ENCODE data around the gene TTC23.

Gene TTC23

DNA sequence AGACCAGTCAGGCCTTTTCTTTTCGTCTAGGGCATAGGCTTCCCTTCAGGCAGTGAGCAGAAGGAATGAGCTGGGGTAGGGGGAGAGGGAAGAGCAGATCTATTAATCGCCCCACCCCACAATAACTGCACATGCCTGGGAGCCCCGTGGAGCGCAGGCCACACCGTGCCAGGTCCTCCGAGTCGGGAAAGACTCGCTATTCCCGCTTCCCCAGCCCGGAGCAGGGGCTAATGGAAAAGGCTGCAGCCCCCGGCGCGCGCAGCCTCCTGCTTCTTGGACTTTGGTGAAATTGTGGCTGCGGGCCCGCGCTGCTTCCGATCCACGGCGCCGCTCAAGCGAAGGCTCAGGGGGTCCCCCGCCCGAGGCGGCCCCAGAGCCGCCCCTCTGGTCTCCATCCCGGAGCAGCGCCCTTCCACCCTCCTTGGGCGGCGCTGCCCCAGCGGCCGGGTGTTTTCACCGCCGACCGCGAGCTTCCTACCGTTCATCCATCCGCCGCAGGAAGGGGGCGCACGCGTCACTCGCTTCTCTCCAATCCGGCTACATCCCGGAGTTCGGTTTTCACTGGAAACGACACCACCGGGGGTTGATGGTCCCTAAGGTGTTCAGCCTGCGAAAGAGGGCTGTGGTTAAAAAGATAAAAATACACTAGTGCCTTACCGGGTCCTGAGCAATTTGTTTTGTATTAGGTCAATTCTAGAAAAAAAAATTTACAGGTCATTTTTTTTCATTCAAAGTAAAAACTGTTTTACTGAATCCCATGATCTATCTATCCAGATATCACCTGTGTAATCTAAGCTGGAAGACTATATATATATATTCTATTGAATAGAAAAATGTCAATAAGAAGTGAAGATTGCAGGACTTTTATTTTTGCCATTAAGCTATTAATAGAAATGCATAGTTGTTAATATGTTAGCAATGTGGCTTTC lies 148.9 kb downstream of the TTC23 start:
- peak; percentile 84 for DNase-seq

DNA sequence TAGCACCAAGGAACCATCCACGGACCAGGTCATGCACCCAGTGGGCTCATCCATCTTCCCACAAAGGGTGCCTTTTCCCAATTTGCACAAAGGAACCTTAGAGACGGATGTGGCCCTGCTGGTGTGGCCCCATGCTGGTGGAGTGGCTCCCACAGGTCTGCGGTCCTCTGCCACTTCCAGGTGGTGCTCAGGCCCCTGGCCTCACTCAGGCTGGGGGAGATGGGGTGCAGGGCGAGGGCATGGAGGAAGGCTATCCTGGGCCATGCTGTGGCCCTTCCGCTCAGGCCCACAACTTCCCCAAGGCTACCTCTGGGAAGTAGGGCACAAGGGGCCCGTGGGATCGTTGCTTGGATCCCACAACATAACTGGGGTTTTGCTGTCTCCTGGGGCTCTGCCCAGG lies 149.7 kb downstream of the TTC23 start:
- no peak for DNase-seq

DNA sequence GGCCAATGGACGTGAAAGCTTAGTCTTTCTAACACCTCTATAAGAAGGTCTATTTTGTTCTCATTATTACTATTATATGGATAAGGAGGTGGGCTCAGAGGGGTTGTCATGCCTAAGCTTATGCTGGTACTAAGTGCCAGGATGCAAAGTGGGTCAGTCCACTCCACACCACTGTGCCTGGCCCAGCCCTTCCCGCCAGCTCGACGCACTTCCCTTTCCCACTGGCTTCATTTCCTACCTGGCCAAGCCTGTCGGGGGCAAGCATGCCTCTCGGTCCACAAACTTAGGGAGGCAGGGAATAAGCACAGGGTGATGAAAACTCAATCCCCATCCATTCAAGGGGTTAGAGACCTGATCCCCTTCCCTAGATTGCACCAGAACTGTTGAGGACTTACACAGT lies 150.4 kb downstream of the TTC23 start:
- no peak for DNase-seq

DNA sequence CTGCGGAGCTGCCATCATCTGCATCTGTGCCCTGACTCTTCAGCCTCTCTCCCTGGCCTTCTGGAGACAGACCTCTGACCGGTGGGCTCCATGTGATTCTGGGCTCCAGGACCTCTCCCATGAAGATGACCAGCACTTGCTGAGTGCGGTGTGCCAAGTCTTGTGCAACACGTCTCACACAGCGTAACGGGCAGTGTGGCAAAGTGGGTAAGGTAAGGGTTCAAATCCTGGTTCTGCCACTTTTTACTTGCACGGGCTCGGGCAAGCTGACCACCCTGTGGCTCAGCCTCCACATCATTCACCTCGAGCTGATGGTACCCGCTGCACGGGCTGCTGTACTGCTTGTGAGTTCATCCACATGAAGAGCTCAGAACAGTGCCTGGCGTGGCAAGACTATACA lies 151.0 kb downstream of the TTC23 start:
- DNase-seq, result no peak

DNA sequence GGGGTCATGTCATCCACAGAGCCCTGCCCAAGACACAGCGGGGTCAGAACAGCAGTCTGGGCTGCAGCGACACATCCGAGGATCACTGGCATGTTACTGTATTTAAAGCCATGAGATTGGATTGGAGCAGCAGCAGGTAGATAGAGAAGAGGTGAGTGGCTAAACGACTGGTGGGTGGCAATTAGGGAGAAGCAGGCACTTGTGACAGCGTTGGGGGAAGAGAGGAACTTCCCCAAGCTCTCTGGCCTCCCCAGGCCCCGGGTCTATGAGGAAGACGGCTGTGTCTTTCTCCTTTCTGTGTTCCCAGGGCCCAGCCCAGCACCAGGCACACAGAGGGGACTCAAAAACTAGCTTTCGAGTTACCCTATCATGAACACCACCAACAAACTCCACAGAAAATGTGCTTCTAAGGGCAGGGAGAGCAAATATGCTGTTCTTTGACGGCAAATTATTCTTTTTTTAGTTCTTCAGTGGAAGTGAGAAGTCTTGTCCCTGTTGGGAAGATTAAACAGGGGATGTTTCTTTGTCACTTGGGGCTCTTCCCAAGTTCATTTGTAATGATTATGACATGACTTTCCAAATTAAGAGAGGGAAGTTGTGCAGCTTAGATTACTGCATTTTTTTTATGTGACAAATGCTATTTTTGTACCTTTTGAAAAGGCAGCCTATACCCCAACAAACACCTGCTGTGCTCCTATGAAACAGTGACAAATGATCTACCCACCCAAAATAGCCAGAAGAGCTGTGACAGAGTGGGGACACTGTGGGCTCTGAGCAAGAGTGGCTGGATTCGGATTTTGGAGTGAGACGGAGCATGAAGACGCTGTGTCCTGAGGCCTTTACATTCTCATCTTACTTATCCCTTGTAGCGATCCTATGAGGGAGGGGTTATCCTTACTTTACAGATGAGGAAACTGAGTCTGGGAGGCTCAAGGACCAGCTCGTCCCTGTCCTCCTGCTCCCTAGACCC lies 151.7 kb downstream of the TTC23 start:
- DNase-seq, result no peak

DNA sequence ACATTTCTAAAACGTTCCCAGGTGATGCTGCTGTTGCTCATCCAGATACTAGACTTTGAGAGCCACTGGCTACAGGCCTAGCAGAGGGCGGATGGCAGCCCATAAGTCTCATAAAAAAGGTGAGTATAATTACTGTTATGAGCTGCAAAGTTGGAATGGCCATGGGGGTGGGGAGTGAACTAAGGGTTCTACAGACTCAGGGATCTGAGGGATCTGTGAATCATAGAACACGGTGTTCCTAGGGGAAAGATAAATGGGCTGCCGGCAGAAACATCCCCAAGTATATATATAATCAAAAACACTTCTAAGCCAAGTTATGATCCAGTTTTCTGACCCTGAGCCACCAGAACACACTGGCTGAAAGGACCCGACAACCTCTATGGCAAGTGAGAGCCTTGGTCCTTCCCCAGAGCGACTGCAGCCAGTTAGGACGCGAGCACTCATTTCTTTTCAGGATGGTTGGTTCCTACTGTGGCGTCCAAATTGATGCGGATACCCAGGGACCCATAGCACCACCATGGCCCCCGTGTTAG lies 152.4 kb downstream of the TTC23 start:
- DNase-seq, result no peak

DNA sequence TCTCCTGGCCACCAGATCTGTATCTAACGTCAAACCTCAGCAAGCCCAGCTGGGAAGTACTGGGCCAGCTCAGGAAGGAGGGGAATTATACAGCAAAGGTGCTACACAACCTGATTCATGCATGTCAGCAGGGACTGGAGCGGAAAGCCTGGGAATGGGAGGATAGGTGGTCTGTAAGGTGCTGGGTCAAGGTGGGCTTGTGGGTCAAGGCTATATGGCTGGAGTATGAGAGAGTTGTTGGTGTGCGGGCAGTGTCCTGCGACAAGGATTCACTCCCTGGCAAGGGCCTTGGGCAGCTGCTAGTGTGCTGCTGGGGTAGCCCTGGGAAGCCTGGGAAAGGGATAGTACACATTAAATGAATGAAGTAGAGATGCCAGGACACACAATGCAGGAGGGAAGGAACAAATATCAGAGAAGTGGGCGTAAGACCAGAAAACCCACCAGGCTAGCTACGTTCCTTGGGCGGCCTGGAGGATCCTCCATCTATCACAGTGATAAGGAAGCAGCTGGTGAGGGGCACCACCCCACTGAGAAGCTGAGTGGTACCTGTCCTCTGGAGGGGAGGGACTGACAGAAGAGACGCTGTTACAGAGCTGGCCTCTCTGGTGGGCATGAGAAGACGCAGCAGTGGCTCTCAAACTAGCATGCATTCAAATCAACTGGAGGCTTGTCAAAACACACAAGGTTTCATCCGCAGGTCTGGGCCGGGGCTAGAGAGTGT lies 153.0 kb downstream of the TTC23 start:
- DNase-seq, result no peak

DNA sequence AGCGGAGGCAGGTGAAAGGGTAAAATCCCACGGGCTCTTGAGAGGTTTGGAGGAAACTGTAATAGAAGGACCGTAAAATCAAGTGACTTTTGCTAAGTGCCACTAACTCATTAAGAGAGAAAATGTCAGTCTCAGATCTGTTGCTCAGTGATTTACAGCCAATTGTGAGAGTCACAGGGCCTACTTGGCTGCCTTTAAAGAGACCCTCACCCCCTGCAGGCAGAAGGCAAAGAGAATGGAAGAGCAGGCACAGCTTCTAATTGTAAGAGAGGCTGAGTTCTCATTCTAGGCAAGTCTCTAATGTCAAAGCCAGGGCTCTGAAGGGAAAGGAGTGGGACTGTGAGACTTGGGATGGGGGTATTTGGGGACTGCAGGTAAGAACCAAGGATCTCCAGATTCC lies 153.8 kb downstream of the TTC23 start:
- DNase-seq, result peak; percentile 25

DNA sequence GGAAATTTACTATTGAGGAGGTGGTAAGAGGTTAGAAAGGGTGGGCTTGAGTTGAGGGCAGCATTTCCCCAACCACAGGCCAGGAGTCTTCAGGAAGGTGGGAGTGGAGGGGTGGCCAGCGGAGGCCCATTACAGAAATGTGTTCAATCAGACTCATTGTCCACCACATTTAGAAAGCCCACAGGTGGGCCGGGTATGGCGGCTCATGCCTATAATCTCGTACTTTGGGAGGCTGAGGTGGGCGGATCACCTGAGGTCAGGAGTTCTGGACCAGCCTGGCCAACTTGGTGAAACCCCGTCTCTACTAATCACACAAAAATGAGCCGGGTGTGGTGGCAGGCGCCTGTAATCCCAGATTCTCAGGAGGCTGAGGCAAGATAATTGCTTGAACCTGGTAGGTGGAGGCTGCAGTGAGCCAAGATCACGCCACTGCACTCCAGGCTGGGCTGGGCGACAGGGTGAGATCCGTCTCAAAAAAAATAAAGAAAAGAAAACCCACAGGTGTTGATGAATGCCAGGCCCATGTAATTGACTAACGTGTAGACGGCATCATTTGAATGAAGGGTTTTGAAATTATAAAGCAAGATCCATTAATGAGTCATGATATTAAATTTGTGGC lies 156.7 kb downstream of the TTC23 start:
- DNase-seq, result no peak

DNA sequence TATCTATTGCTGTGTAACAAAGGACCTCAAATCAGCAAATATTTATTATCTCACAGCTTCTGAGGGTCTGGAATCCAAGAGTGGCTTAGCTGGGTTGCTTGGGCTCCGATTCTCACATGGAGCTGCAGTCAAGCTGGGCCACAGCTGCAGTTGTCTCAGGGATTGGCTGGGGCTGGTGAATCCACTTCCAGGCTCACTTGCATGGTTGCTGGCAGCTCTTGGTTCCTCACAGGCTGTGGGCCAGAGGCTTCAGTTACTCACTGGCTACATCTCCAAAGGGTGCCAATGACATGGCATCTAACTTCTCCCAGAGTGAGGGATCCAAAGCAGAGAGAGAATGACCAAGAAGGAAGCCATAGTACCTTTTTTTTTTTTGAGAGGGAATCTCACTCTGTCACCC lies 158.4 kb downstream of the TTC23 start:
- DNase-seq, result no peak

DNA sequence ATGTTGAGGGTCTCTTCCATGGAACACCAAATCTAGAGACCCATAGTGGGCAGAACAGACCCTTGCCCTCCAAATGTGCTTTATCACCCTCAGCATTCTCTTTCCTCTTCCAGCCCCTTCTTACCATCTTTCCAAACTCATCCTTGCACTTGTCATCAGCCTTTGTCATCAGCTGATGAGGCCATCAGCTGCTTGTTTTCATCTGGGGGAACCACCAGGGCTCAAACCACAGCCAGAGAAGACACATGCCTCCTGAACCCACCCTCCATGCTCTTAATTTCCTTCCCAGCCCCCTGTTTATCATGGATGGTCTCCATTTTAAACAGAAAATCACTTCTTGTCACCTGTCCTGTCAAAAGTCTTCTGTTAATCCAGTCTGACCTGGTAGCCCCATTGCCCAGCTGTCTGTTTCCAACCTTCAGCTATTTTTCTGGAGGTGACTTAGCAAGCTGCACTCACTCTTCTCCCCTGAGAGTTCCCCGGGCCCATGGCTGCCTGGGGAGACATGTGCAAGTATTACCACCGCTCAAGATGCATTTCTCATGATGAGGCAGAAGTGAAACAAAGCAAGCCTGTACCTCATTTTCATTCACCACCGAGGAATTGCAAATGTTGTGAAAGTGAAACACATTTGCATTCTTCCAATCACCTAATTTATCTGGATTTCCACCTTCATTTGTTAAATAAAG lies 159.2 kb downstream of the TTC23 start:
- no peak for DNase-seq

DNA sequence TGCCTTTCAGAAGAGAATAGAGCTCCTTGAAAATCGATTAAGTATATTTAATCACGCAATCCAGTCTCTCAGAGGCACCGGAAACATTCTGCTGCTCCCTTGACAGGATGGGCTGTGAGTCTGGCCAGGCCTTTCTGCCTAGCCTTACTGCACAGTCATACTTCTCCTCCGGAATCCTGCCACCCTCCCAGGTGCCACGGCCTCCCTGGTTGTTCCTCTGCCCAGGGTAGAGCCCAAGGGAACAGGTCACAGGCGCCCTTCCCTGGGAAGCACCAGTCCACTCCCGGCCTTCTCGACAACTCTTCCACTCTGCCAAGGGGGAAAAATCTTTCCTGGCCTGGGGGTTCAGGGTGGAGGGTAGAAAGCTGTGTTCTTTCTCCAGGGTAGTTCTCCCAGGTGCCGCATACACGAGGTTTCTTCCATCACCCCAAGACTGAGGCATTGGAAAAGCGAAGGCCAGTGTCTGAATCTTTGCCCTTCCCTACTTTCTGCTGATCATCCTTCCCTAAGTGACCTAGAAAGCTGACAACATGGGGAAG lies 161.9 kb downstream of the TTC23 start:
- DNase-seq, result no peak

DNA sequence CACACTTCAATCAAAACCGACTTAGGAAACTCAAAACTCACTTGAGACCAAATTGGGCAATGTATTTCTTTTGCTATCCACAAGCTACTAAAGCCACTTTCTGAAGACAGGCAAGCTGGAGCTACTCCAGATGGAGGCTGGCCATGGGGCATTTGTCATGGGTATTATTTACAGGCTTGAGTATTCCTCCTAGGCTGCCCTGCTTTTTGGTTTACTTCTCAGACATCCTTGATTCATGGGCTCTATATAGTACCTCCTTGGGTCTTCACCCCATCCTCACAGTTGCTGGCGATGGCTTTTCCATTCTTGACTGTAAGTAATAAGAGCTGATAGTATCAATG lies 163.1 kb downstream of the TTC23 start:
- no peak for DNase-seq
